Measurements from ENCODE around the gene NFAM1.

DNA sequence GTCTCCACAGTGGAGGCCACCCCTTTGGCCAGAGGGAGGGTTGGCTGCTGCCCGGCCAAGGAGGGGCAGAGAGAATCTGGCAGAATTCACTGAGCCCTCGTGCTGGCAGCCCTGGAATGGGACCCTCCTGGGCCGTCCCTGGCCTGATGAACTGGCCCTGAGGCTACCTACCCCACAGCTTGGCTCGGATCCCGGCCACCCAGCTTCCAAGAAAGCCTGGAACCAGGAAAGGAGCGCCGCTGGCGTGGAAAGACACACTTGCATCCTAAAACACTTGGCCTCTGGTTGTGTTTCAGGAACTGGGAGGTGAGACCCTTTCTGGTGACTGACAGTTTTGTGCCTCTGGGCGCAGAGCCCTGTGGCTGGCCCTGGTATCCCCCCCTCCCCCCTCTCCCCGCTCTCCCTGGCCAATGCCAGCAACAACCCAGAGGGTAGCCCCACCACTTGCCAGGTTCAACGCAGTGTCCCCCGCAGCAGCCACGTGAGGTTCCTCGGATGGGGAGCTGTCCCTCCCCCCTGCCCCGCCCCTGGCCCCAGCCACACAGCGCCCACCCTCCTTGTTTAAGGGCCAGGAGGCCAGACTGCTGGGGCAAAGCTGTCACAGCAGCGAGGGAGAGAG is 693 bp downstream of the NFAM1 start:
- TF ChIP-seq EZH2 (IDR thresholded peaks at IDR 0.05) (no peak), POLR2AphosphoS5 (IDR thresholded peaks at IDR 0.05; ENCODE audit: borderline replicate concordance, low read depth, low read length) (no peak), FOXP2 (optimal IDR thresholded peaks at IDR 0.05; ENCODE audit: control extremely low read depth, extremely low read length, insufficient read depth) (no peak)
